CD4-positive, CD25-positive, alpha-beta regulatory T cell (primary cell): ENCODE results near the gene LYSET. TPM values are rescaled to one million over a fixed set of nuclear protein-coding genes. Genes with fewer than 3 reads are reported as not detected.
"Not testable (repeated sequence)": the region's sequence is repeated elsewhere in the genome, so short reads cannot be mapped to it uniquely, and the experiment has no call there.

ENCODE experiments used
- ATAC-seq, 2 donors: fragments of 150-1000 bp; cut with Tn5 transposase; one replicate each; pipeline ENCODE4 v1.10.0; 2021; ENCODE audit warnings: low read depth in 2 of 2, moderate number of reproducible peaks in 2 of 2, moderate library complexity in 1 of 2
- DNase-seq, 3 donors: peaks; one replicate each; pipeline versions ENCODE4 v3.0.0 to v3.0.0-alpha.2; 2012 to 2022; ENCODE audit warnings: mixed read lengths in 1 of 3
- H3K27ac ChIP-seq: one replicate; pipeline ENCODE4 v1.7.0; 2013; ENCODE audit warnings: mild to moderate bottlenecking, low read length; ENCODE audit not compliant: insufficient read depth, poor library complexity, severe bottlenecking
- H3K27me3 ChIP-seq: one replicate; pipeline ENCODE4 v1.7.0; 2013; ENCODE audit warnings: low read length; ENCODE audit not compliant: control insufficient read depth, insufficient read depth
- H3K36me3 ChIP-seq: one replicate; pipeline ENCODE4 v1.7.0; 2013; ENCODE audit warnings: mild to moderate bottlenecking, low read length, moderate library complexity; ENCODE audit not compliant: control insufficient read depth, insufficient read depth
- H3K4me1 ChIP-seq: 2 replicates; pipeline ENCODE4 v1.7.0; 2013; ENCODE audit warnings: mild to moderate bottlenecking, low read length; ENCODE audit not compliant: insufficient read depth, control insufficient read depth, poor library complexity, severe bottlenecking
- H3K4me3 ChIP-seq: one replicate; pipeline ENCODE4 v1.7.0; 2013; ENCODE audit warnings: low read depth, mild to moderate bottlenecking, low read length, moderate library complexity
- H3K9me3 ChIP-seq, 2 experiments: 1 replicate in 1 of 2; 2 replicates in 1 of 2; pipeline ENCODE4 v1.7.0; 2013; ENCODE audit warnings: low read length in 2 of 2, mild to moderate bottlenecking in 1 of 2, moderate library complexity in 1 of 2; ENCODE audit not compliant: control insufficient read depth in 2 of 2
- H3K27ac Mint-ChIP-seq, 3 donors: one replicate each; pipeline ENCODE4 v1.8.0; 2020 to 2022; ENCODE audit warnings: mild to moderate bottlenecking in 3 of 3, mixed read lengths in 3 of 3, moderate library complexity in 2 of 3
- H3K27me3 Mint-ChIP-seq: one replicate; pipeline ENCODE4 v1.8.0; 2022; ENCODE audit warnings: mild to moderate bottlenecking, mixed read lengths
- H3K36me3 Mint-ChIP-seq: one replicate; pipeline ENCODE4 v1.8.0; 2020; ENCODE audit warnings: mixed read lengths
- H3K4me1 Mint-ChIP-seq, 4 donors: one replicate each; pipeline ENCODE4 v1.8.0; 2020 to 2022; ENCODE audit warnings: mixed read lengths in 4 of 4, mild to moderate bottlenecking in 1 of 4
- H3K4me3 Mint-ChIP-seq, 4 donors: one replicate each; pipeline ENCODE4 v1.8.0; 2020 to 2022; ENCODE audit warnings: mild to moderate bottlenecking in 4 of 4, mixed read lengths in 4 of 4, moderate library complexity in 3 of 4
- H3K9me3 Mint-ChIP-seq, 7 donors: one replicate each; pipeline ENCODE4 v1.8.0; 2020 to 2022; ENCODE audit warnings: mixed read lengths in 7 of 7, mild to moderate bottlenecking in 3 of 7, moderate library complexity in 2 of 7
- polyA plus RNA-seq, 4 donors: library from polyadenylated mRNA; unstranded; fragments of 300-500 nt; fragmentation: Illumina TruSeq; gene quantifications; one replicate each; pipeline ENCODE4 v1.2.3, GENCODE V29; 2021
- total RNA-seq: library from RNA; stranded (reverse); gene quantifications from one replicate; pipeline ENCODE4 v1.2.3, GENCODE V29; 2022

The LYSET gene
- total and polyA plus RNA-seq, 5 donors from 2014 or later = 6.9 to 43.1 (median 36.0) TPM

DNA sequence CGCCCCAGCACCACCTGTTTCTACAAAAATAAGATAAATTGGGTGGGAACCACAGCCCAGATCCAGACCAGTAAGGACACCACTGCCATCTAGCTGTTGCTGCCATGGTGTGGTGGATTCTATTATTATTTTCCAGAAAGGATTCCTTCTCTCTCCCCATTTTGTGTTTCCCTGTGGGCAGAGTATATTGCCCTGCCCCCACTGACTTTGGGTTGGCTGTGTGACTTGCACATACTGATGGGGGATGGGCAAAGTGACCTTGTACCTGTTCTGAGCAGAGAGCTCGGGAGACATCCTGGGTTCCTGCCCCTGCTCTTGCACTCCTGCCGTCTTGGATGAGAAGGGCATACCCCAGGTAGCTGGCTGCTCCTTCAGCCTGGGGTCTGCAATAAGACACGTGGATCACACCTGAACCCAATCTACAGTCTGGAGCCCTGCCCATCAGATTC is 24.7 kb upstream of the LYSET start:
- Histone ChIP-seq H3K9me3 (no peaks in the 10 kb centered on the region), H3K27ac (no peak overlapping the region), H3K4me1 (no peaks in the 10 kb centered on the region), H3K27me3 (no peaks in the 10 kb centered on the region), H3K36me3 (no peaks in the 10 kb centered on the region), H3K4me3 (no peak overlapping the region)
- Mint-ChIP-seq H3K36me3 (no peaks in the 10 kb centered on the region), H3K4me1 (peaks cover 0 to 10% (median 0%) of the 10 kb centered on the region in 4 donors), H3K27me3 (peaks cover 6% of the 10 kb centered on the region), H3K9me3 (no peaks in the 10 kb centered on the region), H3K27ac (peak overlapping the region in 1 of 3 donors; percentile 14), H3K4me3 (no peak overlapping the region)
- no peak for ATAC-seq
- peak in 1 of 3 donors; percentile 23 for DNase-seq

DNA sequence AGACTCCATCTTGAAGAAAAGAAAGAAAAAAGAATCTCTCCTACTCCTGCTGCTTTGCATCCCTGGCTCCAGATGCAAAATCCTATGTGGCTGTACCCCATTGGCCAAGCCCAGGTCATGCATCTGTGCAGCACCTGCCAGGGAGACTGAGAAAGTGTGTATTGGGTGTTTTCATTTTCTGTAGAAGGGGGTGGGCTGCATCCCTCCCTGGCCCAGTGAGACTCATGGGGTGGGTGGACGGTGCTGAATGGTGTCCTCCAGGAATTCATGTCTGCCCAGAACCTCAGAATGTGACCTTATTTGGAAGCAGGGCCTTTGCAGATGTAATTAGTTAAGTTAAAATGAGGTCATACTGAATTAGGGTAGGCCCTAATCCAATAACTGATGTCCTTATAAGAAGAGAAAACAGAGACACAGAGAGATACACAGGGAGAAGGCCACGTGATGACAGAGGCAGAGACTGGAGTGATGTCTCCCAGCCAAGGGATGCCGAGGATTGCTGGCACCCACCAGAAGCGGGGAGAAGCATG is 23.6 kb upstream of the LYSET start:
- no peak overlapping the region for H3K4me3 ChIP-seq
- H3K4me1 ChIP-seq = no peaks in the 10 kb centered on the region
- ATAC-seq = no peak
- Mint-ChIP-seq H3K4me1 (peaks cover 0 to 9% (median 0%) of the 10 kb centered on the region in 4 donors), H3K36me3 (no peaks in the 10 kb centered on the region), H3K4me3 (no peak overlapping the region), H3K27me3 (peaks cover 6% of the 10 kb centered on the region), H3K27ac (no peak overlapping the region), H3K9me3 (no peaks in the 10 kb centered on the region)
- H3K9me3 ChIP-seq = no peaks in the 10 kb centered on the region
- no peak for DNase-seq
- H3K27me3 ChIP-seq = no peaks in the 10 kb centered on the region
- no peaks in the 10 kb centered on the region for H3K36me3 ChIP-seq
- no peak overlapping the region for H3K27ac ChIP-seq

DNA sequence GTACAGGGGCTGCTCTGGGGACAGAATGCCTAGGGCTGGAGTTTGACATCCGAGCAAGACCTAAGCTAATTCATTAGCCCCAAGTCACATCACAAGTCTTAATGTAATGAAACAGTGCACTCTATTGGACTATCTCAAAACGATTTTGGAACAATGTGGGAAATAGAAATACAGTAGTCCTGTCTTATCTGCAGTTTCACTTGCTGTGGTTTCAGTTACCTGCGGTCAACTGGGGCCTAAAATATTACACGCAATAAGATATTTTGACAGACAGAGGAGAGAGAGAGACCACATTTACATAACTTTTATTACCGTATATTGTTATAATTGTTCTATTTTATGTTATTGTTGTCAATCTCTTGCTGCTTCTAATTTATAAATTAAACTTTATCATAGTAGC is 21.6 kb upstream of the LYSET start:
- DNase-seq (no peak), ATAC-seq (no peak)
- Histone ChIP-seq H3K4me1 (no peaks in the 10 kb centered on the region), H3K9me3 (no peaks in the 10 kb centered on the region), H3K27ac (no peak overlapping the region), H3K36me3 (no peaks in the 10 kb centered on the region), H3K4me3 (no peak overlapping the region), H3K27me3 (no peaks in the 10 kb centered on the region)
- Mint-ChIP-seq H3K27me3 (peaks cover 4% of the 10 kb centered on the region), H3K27ac (no peak overlapping the region), H3K4me1 (no peaks in the 10 kb centered on the region), H3K4me3 (no peak overlapping the region), H3K9me3 (no peaks in the 10 kb centered on the region), H3K36me3 (no peaks in the 10 kb centered on the region)

DNA sequence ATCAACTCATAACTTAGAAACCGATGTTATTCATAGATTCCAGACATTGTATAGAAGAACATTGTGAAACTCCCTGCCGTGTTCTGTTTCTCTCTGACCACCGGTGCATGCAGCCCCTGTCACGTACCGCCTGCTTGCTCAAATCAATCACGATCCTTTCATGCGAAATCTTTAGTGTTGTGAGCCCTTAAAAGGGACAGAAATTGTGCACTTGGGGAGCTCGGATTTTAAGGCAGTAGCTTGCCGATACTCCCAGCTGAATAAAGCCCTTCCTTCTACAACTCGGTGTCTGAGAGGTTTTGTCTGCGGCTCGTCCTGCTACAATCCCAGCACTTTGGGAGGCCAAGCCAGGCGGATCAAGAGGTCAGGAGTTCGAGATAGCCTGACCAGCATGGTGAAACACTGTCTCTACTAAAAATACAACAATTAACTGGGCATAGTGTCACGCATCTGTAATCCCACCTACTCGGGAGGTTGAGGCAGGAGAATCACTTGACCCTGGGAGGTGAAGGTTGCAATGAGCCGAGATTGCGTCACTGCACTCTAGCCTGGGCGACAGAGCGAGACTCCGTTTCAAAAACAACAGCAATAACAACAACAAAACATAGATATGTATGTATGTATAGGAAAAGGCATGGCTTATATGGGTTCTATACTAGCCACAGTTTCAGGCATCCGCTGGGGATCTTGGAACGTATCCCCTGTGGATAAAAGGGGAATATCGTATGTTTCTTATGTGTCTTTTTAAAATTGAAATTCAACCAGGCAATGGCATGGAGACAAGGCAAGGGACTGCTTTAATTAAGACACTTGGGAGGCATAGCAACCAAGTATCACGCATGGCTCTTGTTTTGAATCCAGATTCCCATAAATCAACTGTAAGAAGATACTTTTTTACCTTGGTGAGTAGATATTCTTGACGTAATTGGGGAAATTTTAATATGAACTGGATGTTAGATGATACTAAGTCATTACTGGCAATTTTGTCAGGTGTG is 19.5 kb upstream of the LYSET start:
- H3K36me3 Mint-ChIP-seq, DNase-seq, H3K27me3 ChIP-seq, H3K4me3 ChIP-seq, H3K27ac Mint-ChIP-seq, ATAC-seq, H3K4me1 ChIP-seq, H3K9me3 Mint-ChIP-seq, H3K4me3 Mint-ChIP-seq, H3K27ac ChIP-seq, H3K36me3 ChIP-seq, H3K4me1 Mint-ChIP-seq, H3K9me3 ChIP-seq, H3K27me3 Mint-ChIP-seq: not testable (repeated sequence)

DNA sequence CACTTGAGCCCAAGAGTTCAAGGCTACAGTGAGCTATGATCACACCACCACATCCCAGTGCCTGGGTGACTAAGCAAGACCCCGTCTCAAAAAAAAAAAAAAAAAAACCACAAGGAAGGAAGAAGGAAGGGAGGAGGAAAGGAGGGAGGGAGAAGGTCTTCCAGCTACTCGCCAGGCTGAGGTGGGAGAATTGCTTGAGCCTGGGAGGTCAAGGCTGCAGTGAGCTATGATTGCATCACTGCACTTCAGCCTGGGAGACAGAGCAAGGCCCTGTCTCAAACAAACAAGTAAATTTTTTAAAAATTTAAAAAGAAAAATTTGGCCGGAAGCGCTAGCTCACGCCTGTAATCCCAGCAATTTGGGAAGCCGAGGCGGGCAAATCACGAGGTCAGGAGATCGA is 16.5 kb upstream of the LYSET start:
- H3K4me1 ChIP-seq, H3K36me3 Mint-ChIP-seq, H3K27ac Mint-ChIP-seq, ATAC-seq, H3K36me3 ChIP-seq, H3K27ac ChIP-seq, H3K4me1 Mint-ChIP-seq, H3K4me3 Mint-ChIP-seq, H3K27me3 Mint-ChIP-seq, H3K27me3 ChIP-seq, DNase-seq, H3K9me3 ChIP-seq, H3K9me3 Mint-ChIP-seq, H3K4me3 ChIP-seq: not testable (repeated sequence)

- H3K27me3 ChIP-seq, H3K9me3 ChIP-seq, H3K4me1 ChIP-seq, H3K4me3 ChIP-seq, H3K27me3 Mint-ChIP-seq, H3K27ac Mint-ChIP-seq, H3K4me3 Mint-ChIP-seq, H3K9me3 Mint-ChIP-seq, ATAC-seq, H3K4me1 Mint-ChIP-seq, H3K27ac ChIP-seq, H3K36me3 ChIP-seq, DNase-seq, H3K36me3 Mint-ChIP-seq: not testable (repeated sequence)
These were observed 15.5 kb upstream of the LYSET start for GRCh38 chr14:93169619-93170018.

DNA sequence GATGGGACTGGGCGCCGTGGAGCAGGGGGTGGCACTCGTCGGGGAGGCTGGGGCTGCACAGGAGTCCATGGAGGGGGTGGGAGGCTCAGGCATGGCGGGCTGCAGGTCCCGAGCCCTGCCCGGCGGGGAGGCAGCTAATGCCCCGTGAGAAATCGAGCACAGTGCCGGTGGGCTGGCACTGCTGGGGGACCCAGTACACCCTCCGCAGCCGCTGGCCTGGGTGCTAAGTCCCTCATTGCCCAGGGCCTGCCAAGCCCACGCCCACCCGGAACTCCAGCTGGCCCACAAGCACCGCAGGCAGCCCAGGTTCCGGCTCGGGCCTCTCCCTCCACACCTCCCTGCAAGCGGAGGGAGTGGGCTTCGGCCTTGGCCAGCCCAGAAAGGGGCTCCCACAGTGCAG is 15.0 kb upstream of the LYSET start:
- H3K4me3 Mint-ChIP-seq, H3K36me3 Mint-ChIP-seq: not testable (repeated sequence)

DNA sequence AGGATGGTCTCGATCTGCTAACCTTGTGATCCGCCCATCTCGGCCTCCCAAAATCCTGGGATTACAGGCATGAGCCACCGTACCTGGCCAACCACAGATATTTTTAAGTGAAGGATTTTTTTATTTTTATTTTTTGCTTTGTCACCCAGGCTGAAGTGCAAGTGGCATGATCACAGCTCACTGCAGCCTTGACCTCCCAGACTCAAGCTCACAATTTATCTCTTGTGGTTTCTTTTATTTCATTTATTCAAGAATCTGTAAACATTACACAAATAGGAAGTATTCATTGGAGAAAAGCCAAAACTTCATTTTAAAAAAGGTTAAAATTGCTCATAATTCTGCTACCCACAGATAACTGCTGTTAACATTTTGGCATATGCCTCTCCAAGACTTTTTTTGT is 13.7 kb upstream of the LYSET start:
- Histone ChIP-seq H3K4me1 (no peaks in the 10 kb centered on the region), H3K27ac (no peak overlapping the region), H3K36me3 (no peaks in the 10 kb centered on the region), H3K4me3 (no peak overlapping the region), H3K27me3 (no peaks in the 10 kb centered on the region), H3K9me3 (no peaks in the 10 kb centered on the region)
- no peaks in the 10 kb centered on the region for H3K36me3 Mint-ChIP-seq
- ATAC-seq (no peak), DNase-seq (no peak)
- no peak overlapping the region for H3K4me3 Mint-ChIP-seq
- H3K4me1 Mint-ChIP-seq = no peaks in the 10 kb centered on the region
- peaks cover 4% of the 10 kb centered on the region for H3K27me3 Mint-ChIP-seq
- H3K9me3 Mint-ChIP-seq = no peaks in the 10 kb centered on the region
- H3K27ac Mint-ChIP-seq = no peak overlapping the region

More for the DNA sequence above, 15.0 kb upstream of the LYSET start:
- not testable (repeated sequence) for H3K9me3 Mint-ChIP-seq, H3K27ac Mint-ChIP-seq, H3K27me3 Mint-ChIP-seq, H3K9me3 ChIP-seq, H3K27ac ChIP-seq, DNase-seq, ATAC-seq, H3K4me1 Mint-ChIP-seq, H3K27me3 ChIP-seq, H3K4me1 ChIP-seq, H3K36me3 ChIP-seq, H3K4me3 ChIP-seq
